Fibroblast of skin of right biceps (primary cell): Measurements from ENCODE around the gene MIPOL1.
"Not testable (repeated sequence)": the region's sequence is repeated elsewhere in the genome, so short reads cannot be mapped to it uniquely, and the experiment has no call there.

Source experiments
- DNase-seq: peaks from one replicate; pipeline ENCODE4 v3.0.0-alpha.2; 2013

The MIPOL1 gene

GRCh38 chr14:37295262-37295661 lies 97.5 kb downstream of the MIPOL1 start:
- DNase-seq: not testable (repeated sequence)

- no peak for DNase-seq
Measured at GRCh38 chr14:37311252-37311651, 113.5 kb downstream of the MIPOL1 start.

GRCh38 chr14:37318938-37319337 lies 121.2 kb downstream of the MIPOL1 start:
- DNase-seq: no peak

- no peak for DNase-seq
Measured at GRCh38 chr14:37320106-37320505, 122.4 kb downstream of the MIPOL1 start.

GRCh38 chr14:37325332-37325731 lies 127.6 kb downstream of the MIPOL1 start:
- no peak for DNase-seq

- no peak for DNase-seq
Measured at GRCh38 chr14:37326434-37326833, 128.7 kb downstream of the MIPOL1 start.

- DNase-seq: not testable (repeated sequence)
Measured at GRCh38 chr14:37327933-37328332, 130.2 kb downstream of the MIPOL1 start.

- no peak for DNase-seq
Measured at GRCh38 chr14:37328673-37329072, 130.9 kb downstream of the MIPOL1 start.

- DNase-seq: no peak
Measured at GRCh38 chr14:37329189-37330001, 131.7 kb downstream of the MIPOL1 start.

- DNase-seq: no peak
Measured at GRCh38 chr14:37330910-37331309, 133.2 kb downstream of the MIPOL1 start.

- no peak for DNase-seq
Measured at GRCh38 chr14:37340353-37340752, 142.6 kb downstream of the MIPOL1 start.

GRCh38 chr14:37343307-37344094 lies 145.8 kb downstream of the MIPOL1 start:
- DNase-seq: peak; percentile 2

- no peak for DNase-seq
Measured at GRCh38 chr14:37363661-37364060, 165.9 kb downstream of the MIPOL1 start.

GRCh38 chr14:37369425-37369824 lies 171.7 kb downstream of the MIPOL1 start:
- DNase-seq: no peak

GRCh38 chr14:37375566-37375965 lies 177.8 kb downstream of the MIPOL1 start:
- no peak for DNase-seq

GRCh38 chr14:37376944-37377609 lies 179.3 kb downstream of the MIPOL1 start:
- no peak for DNase-seq

- no peak for DNase-seq
Measured at GRCh38 chr14:37384870-37385596, 187.3 kb downstream of the MIPOL1 start.

- DNase-seq: not testable (repeated sequence)
Measured at GRCh38 chr14:37397157-37397940, 199.6 kb downstream of the MIPOL1 start.

- no peak for DNase-seq
Measured at GRCh38 chr14:37397941-37398215, 200.1 kb downstream of the MIPOL1 start.

- no peak for DNase-seq
Measured at GRCh38 chr14:37399517-37399916, 201.8 kb downstream of the MIPOL1 start.

- DNase-seq: no peak
Measured at GRCh38 chr14:37401093-37401492, 203.4 kb downstream of the MIPOL1 start.

GRCh38 chr14:37403626-37404025 lies 205.9 kb downstream of the MIPOL1 start:
- no peak for DNase-seq
